SH-SY5Y (cell line): ENCODE data around the gene MOV10L1.

ENCODE experiments used
- GATA2 ChIP-seq: IDR thresholded peaks from 2 replicates; pipeline ENCODE4 v1.6.1; 2011; ENCODE audit warnings: mild to moderate bottlenecking, low read depth, low read length
- GATA3 ChIP-seq: IDR thresholded peaks from 2 replicates; pipeline ENCODE4 v1.6.1; 2011; ENCODE audit warnings: low read depth, mild to moderate bottlenecking, low read length, moderate library complexity

DNA sequence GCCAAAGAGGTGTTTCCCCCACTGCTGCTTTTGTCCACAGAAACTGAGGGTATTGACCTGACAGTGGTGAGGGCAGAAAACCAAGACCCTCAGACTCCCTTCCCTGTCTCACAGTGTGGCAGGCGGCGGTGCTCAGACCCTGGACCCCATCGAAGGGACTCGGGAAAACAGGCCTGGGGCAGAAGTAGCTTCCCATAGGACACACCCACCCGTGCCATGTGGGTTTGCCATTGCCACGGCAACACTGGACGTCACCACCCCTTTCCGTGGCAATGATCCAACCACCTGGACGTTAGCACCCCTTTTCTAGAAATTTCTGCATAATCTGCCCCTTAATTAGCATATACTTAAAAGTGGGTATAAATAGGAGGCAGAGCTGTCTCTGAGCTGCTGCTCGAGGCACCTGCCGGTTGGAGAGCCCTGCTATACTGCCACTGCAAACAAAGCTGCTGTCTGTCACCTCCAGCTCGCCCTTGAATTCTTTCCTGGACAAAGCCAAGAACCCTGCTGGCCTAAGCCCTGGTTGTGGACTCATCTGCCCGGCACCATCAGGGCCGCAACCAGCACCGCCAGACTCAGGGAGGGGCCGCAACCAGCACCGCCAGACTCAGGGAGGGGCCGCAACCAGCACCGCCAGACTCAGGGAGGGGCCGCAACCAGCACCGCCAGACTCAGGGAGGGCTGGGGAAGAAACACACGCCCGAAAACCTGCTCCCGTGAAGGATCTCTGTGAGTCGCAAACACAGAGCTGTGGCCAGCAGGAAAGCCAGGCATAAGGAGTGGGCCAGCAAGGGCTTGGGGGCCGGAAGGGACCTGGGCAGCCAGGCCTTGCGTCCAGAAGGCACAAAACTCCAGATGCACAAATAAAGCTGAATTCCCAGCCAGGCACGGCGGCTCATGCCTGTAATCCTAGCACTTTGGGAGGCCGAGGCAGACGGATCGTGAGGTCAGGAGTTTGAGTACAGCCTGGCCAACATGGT, 15.0 kb upstream of the MOV10L1 start:
- TF ChIP-seq GATA2 (no peak), GATA3 (no peak)
